ENCODE results near the gene FANK1.

The FANK1 gene

DNA sequence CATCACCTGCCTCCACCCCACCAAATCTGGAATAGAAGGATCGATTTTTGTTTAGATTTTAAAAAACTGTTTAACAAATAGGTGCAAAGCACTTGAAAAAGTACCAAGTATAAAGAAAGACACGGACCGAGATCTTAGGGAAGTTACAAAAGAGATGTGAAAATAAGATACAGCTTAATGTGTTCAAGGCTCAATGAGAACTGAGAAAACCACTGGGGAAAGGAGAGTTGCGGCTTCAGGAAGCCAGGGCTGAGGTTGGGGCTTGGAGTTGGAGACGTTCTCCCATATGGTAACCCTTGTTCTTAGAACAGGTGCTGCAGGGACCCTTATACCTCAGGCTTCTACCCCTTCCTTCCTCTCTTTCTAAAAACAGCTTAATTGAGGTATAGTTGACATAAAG, 140.2 kb downstream of the FANK1 start:
- TF ChIP-seq GATA2 (IDR thresholded peaks at IDR 0.05; ENCODE audit: low read depth, low read length) = no peak
- TF ChIP-seq GATA3 (IDR thresholded peaks at IDR 0.05; ENCODE audit: low read depth, low read length) = no peak

DNA sequence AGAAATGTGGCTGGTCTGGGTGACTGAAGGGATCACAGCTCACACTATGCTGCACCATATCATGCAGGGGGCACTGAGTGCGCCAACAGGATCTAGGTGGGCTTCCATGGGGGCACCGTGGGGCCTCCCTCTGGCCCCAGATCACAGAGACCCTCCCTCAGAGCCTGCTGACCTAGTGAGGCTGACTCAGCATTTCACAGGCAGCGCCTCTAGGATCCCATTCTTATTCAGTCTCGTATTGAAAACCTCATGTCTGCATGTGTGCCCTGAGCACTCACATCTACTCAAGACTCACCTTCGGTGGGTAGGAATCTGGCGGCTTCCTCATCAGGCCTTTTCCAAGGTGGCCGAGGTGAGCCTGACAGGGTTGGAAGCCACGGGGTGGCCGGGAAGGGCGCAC, 141.6 kb downstream of the FANK1 start:
- no peak for TF ChIP-seq GATA3 (IDR thresholded peaks at IDR 0.05; ENCODE audit: low read depth, low read length)
- no peak for TF ChIP-seq GATA2 (IDR thresholded peaks at IDR 0.05; ENCODE audit: low read depth, low read length)

DNA sequence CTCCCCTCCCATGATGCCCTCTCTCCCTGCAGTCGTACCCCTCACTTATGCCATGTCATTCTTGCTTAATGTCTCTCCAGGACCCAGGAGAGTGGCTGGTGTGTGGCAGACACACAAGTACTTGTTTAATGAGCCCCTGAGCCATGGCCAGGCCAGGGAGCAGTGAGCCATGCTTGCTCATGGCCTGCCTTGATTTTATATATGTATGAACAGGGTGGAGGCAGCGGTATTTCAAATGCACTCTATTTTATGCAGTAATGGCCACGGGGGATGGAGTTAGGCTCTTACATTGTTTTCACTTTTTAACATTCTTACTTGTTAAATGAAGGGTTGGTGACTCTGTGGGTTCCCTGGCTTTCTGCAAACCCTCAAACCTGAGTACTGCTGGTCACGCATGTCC, 144.8 kb downstream of the FANK1 start:
- TF ChIP-seq GATA2 (IDR thresholded peaks at IDR 0.05; ENCODE audit: low read depth, low read length) (no peak), GATA3 (IDR thresholded peaks at IDR 0.05; ENCODE audit: low read depth, low read length) (no peak)

DNA sequence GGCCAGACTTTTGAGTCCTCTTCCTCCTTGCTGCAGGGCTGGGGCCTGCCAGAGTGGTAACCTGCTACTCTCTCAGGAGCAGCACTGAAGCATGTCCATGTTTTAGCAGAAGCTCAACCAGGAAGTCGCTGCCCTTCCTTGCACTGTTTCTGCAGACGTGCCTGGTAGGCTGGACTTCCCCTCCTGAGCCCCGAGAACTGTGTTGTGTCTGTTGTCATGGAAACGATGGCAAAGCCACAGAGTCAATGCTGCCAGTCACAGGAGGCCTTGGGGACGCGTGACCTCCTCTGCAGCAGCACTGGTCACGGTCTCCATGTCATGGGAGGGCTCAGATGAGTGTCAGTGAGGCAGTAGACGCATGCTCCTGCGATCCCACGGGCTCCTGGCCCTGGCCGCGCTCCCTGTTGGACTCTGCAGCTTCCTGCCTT, 145.5 kb downstream of the FANK1 start:
- TF ChIP-seq GATA3 (IDR thresholded peaks at IDR 0.05; ENCODE audit: low read depth, low read length) (no peak), GATA2 (IDR thresholded peaks at IDR 0.05; ENCODE audit: low read depth, low read length) (no peak)

DNA sequence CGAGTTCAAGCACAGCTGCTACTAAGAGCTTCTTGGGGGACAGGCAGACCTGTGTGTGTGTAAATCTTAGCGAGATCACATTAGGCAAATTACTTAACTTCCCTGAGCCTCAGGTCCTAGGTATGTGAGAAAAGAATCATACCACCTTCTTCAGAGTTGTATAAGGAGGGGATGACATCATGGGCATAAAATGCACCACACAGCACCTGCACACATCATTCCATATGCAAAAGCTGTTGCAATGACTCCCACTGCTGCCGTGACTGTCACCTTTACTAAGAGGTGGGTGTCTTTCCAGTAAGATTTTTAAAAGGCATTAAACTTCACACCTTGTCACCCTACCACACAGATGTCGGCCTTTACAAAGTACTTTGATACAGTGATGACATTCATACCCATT, 146.0 kb downstream of the FANK1 start:
- no peak for TF ChIP-seq GATA2 (IDR thresholded peaks at IDR 0.05; ENCODE audit: low read depth, low read length)
- TF ChIP-seq GATA3 (IDR thresholded peaks at IDR 0.05; ENCODE audit: low read depth, low read length) = no peak

DNA sequence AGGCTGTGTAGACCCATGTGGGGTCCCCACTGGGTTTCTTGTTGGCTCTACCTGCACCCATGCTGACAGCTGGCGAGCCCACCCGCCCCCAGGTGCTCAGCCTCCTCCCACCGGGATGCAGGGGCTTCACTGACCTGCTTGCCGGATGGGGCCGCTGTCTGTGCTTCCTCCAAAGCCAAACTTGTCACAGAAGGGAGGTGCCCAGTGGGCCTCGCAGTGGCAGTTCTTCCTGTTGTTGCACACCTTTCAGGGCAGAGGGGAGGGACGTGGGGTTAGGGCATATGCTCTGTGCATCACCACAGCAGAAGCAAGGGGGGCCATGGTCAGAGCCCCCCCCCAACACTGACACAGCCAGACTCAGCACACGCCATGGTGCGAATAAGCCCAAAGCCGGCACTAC, 146.5 kb downstream of the FANK1 start:
- TF ChIP-seq GATA2 (IDR thresholded peaks at IDR 0.05; ENCODE audit: low read depth, low read length) (no peak), GATA3 (IDR thresholded peaks at IDR 0.05; ENCODE audit: low read depth, low read length) (no peak)

DNA sequence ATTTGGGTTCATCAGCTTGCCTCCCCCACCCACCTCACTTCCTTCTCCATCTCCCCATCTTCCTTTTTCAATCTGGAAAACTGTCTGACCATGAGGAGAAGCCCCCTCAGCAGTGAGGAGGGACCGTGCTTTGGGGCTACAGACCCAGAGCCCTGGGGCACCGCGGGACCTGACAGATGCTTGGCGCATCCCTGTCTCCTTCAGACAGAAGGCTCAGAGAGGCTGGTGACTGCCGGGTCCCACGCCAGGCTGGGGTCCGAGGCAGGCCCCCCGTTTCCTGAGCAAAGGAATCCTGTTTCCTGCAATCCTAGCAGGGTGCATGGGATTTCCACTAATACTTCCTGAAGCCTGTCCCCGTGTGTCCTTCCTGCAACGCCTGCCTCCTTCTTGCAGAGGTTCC, 147.0 kb downstream of the FANK1 start:
- no peak for TF ChIP-seq GATA3 (IDR thresholded peaks at IDR 0.05; ENCODE audit: low read depth, low read length)
- TF ChIP-seq GATA2 (IDR thresholded peaks at IDR 0.05; ENCODE audit: low read depth, low read length) = no peak

DNA sequence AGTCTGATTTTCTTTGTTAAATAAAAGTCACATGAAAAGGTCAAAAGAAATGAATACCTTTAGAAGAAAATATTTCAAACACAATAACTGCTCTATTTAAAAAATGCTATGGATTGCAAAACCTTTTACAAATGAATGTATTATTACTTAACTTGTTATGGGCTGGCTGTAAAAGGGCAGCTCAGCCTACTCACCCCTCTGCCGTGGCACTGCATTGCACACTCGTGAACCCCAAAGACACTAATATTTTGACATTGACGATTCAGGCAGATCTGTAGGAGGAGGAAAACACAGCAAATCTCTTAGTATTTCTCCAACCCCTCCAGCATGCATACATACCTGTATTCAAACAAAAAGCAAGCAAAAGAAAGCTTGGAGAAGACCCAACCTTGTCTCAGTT, 149.5 kb downstream of the FANK1 start:
- TF ChIP-seq GATA2 (IDR thresholded peaks at IDR 0.05; ENCODE audit: low read depth, low read length) (no peak), GATA3 (IDR thresholded peaks at IDR 0.05; ENCODE audit: low read depth, low read length) (no peak)

DNA sequence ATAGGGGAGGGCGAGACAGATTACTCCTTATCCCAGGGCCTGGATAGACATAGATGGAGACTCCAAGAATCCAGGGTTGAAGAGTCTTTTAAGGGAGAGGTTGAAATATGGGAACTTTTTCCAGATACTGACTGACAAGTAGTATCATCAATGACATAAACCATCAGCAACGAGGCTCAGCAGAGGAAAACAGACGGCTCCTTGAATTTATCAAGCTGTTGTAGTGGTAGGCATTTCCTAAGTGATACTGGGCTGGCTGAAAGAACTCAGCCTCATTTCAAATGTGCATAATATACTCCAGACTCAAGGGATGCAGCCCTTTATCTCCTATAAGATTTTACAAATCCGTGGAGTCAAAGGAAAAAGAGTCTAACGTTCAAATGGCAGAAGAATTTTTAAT, 150.5 kb downstream of the FANK1 start:
- TF ChIP-seq GATA2 (IDR thresholded peaks at IDR 0.05; ENCODE audit: low read depth, low read length) (no peak), GATA3 (IDR thresholded peaks at IDR 0.05; ENCODE audit: low read depth, low read length) (no peak)

DNA sequence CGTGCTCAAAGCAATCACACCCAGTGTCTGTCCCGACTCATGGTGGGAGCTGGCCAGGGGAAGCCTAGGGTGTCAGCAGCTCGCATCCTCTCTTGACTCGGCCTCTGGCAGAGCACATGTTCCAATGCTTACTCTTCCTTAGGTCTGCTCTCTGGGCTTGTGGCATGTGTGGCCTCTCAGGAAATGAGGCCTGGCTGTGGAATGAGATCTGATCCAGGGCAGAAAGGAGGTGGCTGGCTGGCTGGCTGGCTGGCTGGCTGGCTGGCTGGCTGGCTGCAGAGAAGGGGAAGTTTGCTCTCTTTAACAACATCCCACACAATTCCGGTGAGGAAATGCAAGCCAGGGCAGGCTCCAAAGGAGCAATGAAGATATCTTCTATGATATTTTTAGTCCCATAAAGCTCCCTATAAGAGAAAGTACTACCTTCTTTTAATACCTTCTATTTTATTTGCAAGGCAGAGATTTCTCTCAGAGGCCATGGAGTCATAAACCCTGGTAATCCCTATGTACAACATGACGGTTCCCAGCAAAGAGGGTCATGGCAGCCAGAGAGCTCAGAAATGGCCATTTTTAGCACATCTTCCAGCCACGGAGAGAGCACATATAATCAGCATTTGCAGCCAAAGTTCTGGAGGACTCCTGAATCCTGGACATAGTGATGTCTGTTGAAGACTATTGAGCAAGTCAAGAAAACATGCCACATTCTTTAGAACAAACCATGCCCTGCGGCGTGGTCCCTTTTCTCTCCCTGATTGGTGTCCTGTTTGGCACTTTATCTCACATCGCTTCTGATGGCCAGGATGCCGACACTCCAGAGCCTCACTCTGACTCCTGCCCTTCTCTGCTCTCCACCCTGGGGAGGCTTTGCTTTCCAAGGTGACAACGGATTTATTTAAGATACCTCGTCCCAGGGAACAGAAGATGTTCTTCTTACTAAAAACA, 153.7 kb downstream of the FANK1 start:
- TF ChIP-seq GATA2 (IDR thresholded peaks at IDR 0.05; ENCODE audit: low read depth, low read length) (no peak), GATA3 (IDR thresholded peaks at IDR 0.05; ENCODE audit: low read depth, low read length) (no peak)

DNA sequence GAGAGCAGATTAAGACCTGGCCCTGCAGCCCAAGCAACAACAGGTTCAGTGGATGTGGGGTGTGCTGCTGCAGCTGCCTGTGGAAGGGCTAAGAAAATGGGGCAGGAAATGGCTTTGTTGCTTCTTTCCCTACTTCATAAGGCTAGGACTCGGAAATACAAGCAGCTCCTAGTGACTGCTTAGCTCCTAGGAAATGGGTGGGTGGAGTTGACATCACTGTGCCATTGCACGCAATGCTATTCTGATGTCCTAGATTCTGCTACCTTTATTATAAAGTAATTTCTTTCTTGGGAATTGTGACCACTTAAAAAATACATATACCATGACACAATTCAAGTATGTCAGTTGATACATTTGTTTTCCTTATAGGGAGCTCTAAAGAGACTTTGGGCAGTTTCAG, 155.8 kb downstream of the FANK1 start:
- TF ChIP-seq GATA2 (IDR thresholded peaks at IDR 0.05; ENCODE audit: low read depth, low read length) = no peak
- TF ChIP-seq GATA3 (IDR thresholded peaks at IDR 0.05; ENCODE audit: low read depth, low read length) = no peak

DNA sequence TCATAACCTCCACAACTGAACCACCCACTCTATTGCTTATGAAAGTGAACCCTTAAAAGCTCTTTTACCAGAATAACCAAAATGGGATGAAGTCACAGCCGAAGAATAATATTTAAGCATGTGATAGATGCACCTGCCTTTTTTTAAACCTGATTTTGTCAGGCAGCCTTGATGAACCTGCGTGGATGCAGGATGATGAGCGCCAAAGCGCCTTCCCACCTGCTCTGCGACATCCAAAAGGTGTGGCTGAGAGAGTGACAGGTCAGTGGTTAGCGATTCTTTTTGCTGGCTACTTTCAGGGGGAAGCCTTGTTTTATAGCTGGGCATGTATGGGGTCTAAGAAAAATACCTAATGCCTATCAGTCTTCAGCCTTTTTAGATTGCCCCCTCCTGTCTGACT, 157.8 kb downstream of the FANK1 start:
- TF ChIP-seq GATA2 (IDR thresholded peaks at IDR 0.05; ENCODE audit: low read depth, low read length) (no peak), GATA3 (IDR thresholded peaks at IDR 0.05; ENCODE audit: low read depth, low read length) (no peak)

DNA sequence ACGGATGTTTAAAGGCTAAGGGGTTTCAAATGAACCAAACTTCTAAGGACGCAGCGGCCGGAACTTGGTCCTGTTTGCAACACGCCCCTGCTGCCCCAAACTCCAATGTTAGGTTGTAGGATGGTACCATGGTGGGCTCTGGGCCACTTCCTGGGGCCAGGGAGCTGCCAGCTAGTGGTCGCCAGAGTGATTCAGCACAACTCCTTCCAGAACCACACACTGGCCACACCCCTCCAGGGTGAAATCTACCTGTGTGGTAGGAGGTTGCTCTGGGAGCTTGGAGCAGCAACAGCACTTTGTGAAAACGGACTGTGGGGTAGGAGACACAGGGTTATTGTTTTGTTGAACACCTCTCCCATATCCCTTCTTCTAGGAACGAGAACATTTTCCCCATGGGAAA, 161.1 kb downstream of the FANK1 start:
- no peak for TF ChIP-seq GATA3 (IDR thresholded peaks at IDR 0.05; ENCODE audit: low read depth, low read length)
- no peak for TF ChIP-seq GATA2 (IDR thresholded peaks at IDR 0.05; ENCODE audit: low read depth, low read length)

DNA sequence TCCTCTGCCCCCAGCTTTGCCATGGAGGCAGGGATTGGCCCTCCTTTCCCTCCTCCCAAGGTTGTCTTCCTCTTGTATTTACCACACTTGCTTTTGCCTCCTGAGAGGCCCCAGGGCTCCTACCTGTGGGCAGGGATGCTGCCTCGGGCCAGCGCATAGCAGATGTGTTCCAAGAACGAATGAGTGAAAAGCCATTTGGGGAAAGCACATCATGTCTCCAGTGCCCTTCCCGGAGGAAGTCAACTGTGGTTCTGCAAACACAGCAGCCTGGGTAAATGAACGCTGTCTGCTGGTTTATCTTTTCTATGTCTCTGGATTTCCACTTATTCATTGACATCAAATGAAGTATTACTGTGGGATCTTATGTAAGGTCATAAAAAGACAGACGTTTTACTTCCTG, 161.7 kb downstream of the FANK1 start:
- TF ChIP-seq GATA3 (IDR thresholded peaks at IDR 0.05; ENCODE audit: low read depth, low read length) = no peak
- no peak for TF ChIP-seq GATA2 (IDR thresholded peaks at IDR 0.05; ENCODE audit: low read depth, low read length)

DNA sequence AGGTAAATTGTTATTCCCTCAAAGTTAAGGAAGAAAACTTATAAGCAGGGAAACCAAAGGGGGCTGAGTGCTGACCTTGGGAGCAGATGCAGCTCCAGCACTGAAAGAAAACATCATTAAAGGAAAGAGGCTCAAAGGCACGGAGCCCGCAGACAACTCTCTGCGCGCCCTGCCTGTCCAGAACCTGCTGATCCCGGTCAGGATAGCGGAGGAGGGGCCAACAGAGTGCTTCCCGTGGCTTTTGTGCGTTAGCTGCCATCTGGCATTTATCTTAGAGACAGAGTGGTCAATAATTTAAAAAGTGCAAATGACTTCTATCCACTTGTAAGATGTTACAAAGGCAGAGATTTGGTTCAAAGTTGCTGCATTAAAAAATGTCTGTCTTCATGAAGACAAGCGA, 162.1 kb downstream of the FANK1 start:
- TF ChIP-seq GATA2 (IDR thresholded peaks at IDR 0.05; ENCODE audit: low read depth, low read length) (peak; percentile 93), GATA3 (IDR thresholded peaks at IDR 0.05; ENCODE audit: low read depth, low read length) (peak; percentile 76)

Measured in SH-SY5Y (cell line).